Left ventricle myocardium superior (tissue), 1 donor: ENCODE results near the gene GAB1. TPM values are rescaled to one million over a fixed set of nuclear protein-coding genes. Genes with fewer than 3 reads are reported as not detected.
A peak's percentile ranks its signal among the peaks of the same experiment; 100 is the strongest.

Source experiments
- ATAC-seq: fragments of 200-7000 bp; cut with Tn5 transposase; one replicate; pipeline ENCODE4 v1.9.1; 2020; ENCODE audit warnings: mild to moderate bottlenecking, moderate library complexity
- DNase-seq: peaks from one replicate; pipeline ENCODE4 v3.0.0-alpha.2; 2020
- intact Hi-C: fragments of 100-400 bp; cut with micrococcal nuclease; formaldehyde crosslinking; loops from one replicate; pipeline ENCODE4 v1.11.0; 2022
- total RNA-seq: library from RNA; stranded (reverse); fragmentation: NEBNext Ultra II Directional; extraction: Animal tissue kit (Norgen Biotek cat#: 25700); gene quantifications from one replicate; pipeline ENCODE4 v1.2.1, GENCODE V29; 2021
- donor health status: DM: no; HTN: yes; CAD: no; lungs with severe emphysema.

The GAB1 gene
- total RNA-seq, 1 donor from 2014 or later, result 90.7 TPM

GRCh38 chr4:143437937-143438336, 101.3 kb downstream of the GAB1 start:
- no peak for DNase-seq
- ATAC-seq, result no peak
- intact Hi-C loops, result no loop called here

- intact Hi-C loops, result no loop called here
- ATAC-seq, result no peak
- no peak for DNase-seq
Observed at GRCh38 chr4:143438710-143439109, 102.0 kb downstream of the GAB1 start.

- no peak for ATAC-seq
- intact Hi-C loops, result no loop called here
- no peak for DNase-seq
Observed at GRCh38 chr4:143441109-143441508, 104.4 kb downstream of the GAB1 start.

- peak; percentile 23 for ATAC-seq
- DNase-seq, result no peak
- intact Hi-C loops, result no loop called here
Observed at GRCh38 chr4:143441678-143442077, 105.0 kb downstream of the GAB1 start.

GRCh38 chr4:143443728-143444127, 107.1 kb downstream of the GAB1 start:
- intact Hi-C loops, result no loop called here
- DNase-seq (no peak), ATAC-seq (no peak)

- ATAC-seq (no peak), DNase-seq (no peak)
- intact Hi-C loops, result no loop called here
Observed at GRCh38 chr4:143451186-143451585, 114.5 kb downstream of the GAB1 start.

GRCh38 chr4:143455211-143455610, 118.5 kb downstream of the GAB1 start:
- no peak for ATAC-seq
- DNase-seq, result no peak
- intact Hi-C loops, result no loop called here

- intact Hi-C loops, result no loop called here
- ATAC-seq, result no peak
- no peak for DNase-seq
Observed at GRCh38 chr4:143458966-143459365, 122.3 kb downstream of the GAB1 start.

GRCh38 chr4:143473334-143474126, 136.9 kb downstream of the GAB1 start:
- intact Hi-C loops, result no loop called here
- no peak for ATAC-seq
- DNase-seq, result no peak

- no peak for ATAC-seq
- intact Hi-C loops, result no loop called here
- no peak for DNase-seq
Observed at GRCh38 chr4:143477487-143477886, 140.8 kb downstream of the GAB1 start.

- no peak for ATAC-seq
- intact Hi-C loops, result no loop called here
Observed at GRCh38 chr4:143481361-143481760, 144.7 kb downstream of the GAB1 start.

GRCh38 chr4:143482840-143483239, 146.2 kb downstream of the GAB1 start:
- intact Hi-C loops, result loop anchor here (2.0 kb wide), 1 partner anchor 278 kb away; no protein-coding TSS in a partner anchor
- DNase-seq (no peak), ATAC-seq (peak; percentile 42)

More at GRCh38 chr4:143481361-143481760, 144.7 kb downstream of the GAB1 start:
- DNase-seq, result no peak

- no peak for ATAC-seq
- intact Hi-C loops, result no loop called here
- DNase-seq, result no peak
Observed at GRCh38 chr4:143486314-143486713, 149.6 kb downstream of the GAB1 start.

- no peak for DNase-seq
- intact Hi-C loops, result no loop called here
- ATAC-seq, result no peak
Observed at GRCh38 chr4:143488687-143489086, 152.0 kb downstream of the GAB1 start.

GRCh38 chr4:143489106-143489505, 152.4 kb downstream of the GAB1 start:
- DNase-seq (no peak), ATAC-seq (no peak)
- intact Hi-C loops, result no loop called here

GRCh38 chr4:143498021-143498420, 161.3 kb downstream of the GAB1 start:
- no peak for ATAC-seq
- DNase-seq, result no peak
- intact Hi-C loops, result no loop called here

- ATAC-seq (no peak), DNase-seq (no peak)
- intact Hi-C loops, result no loop called here
Observed at GRCh38 chr4:143502231-143502630, 165.6 kb downstream of the GAB1 start.

GRCh38 chr4:143506031-143506430, 169.4 kb downstream of the GAB1 start:
- intact Hi-C loops, result no loop called here
- ATAC-seq, result no peak
- DNase-seq, result no peak

- intact Hi-C loops, result no loop called here
- no peak for DNase-seq
- ATAC-seq, result no peak
Observed at GRCh38 chr4:143511906-143512305, 175.2 kb downstream of the GAB1 start.

GRCh38 chr4:143512978-143513313, 176.3 kb downstream of the GAB1 start:
- ATAC-seq (no peak), DNase-seq (no peak)
- intact Hi-C loops, result no loop called here
